NCI-H128 (cell line): ENCODE measurements around the gene POLR3E.
"Not testable (repeated sequence)": the region's sequence is repeated elsewhere in the genome, so short reads cannot be mapped to it uniquely, and the experiment has no call there.

Source experiments
- DNase-seq: peaks from one replicate; lab custom pipeline; 2025; ENCODE audit not compliant: unreplicated experiment; lab: John Stamatoyannopoulos, UW

The POLR3E gene

DNA sequence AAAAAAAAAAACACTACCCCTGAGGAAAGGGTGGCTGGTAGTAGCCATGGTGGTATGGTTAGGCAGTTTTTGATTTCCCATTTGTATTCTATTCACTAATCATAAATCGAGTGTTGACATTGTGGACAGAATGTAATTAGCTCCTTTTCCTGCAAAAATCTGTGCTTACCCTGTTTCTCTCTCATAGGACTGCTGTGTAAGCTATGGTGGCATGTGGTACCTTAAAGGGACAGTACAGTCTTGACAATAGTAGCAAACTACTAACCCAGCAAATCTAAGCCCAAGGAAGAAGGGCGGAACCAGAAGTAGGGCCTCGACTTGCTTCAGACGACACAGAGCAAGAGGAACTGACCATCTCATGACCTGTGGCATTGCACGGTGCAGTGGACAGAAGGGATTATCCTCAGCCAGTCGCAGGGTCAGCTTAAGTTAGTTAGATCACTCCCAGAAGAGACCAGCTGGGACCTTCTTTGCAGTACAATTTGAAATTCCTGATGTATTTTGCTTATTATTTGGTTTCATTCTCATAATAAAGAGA, 36.3 kb downstream of the POLR3E start:
- DNase-seq = no peak

DNA sequence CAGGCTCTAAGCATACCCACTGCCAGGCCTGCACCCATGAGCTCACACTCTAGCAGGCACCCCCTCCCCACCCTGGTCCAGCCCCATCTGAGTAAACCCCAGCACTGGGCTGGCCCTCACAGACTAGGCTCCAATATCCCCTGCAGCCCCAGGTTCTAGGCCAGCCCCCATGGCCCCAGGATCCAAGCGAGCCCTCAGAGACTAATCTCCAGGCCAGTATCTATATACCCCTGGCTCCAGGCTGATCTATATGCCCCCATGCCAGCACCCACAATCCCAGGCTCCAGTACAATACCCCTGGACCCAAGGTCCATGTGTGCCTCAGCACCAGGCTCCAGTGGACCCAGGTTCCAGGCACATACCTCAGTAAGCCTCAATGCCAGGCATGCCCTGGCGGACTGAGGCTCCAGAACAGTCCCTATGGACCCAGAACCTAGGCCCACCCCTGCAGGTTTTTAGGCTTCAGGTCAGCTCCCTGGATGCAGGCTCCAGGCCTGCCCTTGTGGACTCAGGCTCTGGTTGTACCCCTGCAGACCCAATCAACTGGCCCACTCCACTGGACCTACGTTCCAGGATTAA, 38.5 kb downstream of the POLR3E start:
- no peak for DNase-seq

DNA sequence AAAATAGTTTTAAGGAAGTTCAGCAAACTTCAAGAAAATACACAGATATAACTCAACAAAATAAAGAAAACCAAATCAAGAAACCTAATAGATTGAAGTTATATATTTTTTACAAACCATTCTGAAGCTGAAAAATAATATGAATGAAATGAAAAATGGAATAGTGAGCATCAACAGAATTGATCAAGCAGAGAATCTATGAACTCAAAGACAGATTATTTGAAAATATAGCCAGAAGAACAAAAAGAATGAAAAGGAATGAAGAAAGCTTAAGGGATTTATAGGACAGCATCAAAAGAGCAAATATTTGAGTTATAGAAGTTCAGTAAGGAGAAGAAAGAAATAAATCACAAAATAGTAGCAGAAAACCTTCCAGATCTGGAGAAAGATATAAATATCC, 39.4 kb downstream of the POLR3E start:
- DNase-seq = no peak

DNA sequence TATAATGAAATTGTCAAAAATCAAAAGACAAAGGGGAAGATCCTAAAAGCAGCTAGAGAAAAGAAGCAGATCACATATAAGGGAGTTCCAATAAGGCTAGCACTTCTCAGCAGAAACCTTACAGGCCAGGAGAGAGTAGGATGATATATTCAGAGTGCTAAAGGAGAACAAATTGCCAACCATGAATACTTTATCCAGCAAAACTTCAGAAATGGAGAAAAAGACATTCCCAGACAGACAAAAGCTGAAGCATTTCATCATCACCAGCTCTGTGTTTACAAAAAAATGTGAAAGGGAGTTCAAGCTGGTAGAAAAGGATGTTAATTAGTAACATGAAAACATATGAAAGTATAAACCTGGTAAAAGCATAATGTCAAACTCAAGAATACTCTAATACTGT, 39.8 kb downstream of the POLR3E start:
- DNase-seq = no peak

DNA sequence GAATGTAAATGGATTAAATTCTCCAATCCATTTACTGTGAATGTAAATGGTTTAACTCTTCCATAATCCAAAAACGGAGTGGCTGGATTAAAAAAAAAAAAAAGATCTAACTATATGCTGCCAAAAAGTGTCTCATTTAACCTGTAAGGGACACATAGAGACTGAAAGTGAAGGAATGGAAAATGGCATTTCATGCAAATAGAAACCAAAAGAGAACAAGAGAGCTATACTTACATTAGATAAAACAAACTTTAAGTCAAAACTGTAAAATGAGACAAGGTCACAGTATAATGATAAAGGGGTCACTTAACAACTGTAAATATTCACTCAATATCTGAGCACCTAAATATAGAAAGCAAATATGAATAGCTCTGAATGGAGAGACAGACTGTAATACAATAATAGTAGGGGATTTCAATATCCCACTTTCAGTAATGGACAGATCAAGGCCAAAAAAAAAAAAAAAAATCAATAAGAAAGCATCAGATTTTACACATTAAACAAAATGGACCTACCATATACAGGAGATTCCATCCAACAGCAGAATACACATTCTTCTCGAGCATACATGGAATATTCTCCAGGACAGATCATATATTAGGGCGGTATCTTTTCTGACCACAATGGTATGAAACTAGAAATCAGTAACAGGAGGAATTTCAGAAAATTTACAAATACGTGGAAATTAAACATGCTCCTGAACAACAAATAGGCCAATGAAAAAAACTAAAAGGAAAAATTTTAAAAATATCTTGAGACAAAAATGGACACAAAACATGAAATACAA, 40.8 kb downstream of the POLR3E start:
- no peak for DNase-seq

DNA sequence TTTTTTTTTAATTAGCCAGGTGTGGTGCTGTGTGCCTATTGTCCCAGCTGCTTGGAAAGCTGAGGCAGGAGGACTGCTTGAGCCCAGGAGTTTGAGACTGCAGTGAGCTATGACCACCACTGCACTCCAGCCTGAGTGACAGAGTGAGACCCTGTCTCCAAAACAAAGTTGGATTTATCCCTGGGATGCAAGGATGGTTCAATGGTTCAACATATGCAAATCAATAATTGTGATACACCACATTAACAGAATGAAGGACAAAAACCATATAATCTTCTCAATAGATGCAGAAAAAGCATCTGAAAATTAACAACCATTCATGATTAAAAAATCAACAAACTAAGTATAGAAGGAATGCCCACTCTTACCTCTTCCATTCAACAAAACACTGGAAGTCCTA, 43.7 kb downstream of the POLR3E start:
- no peak for DNase-seq

DNA sequence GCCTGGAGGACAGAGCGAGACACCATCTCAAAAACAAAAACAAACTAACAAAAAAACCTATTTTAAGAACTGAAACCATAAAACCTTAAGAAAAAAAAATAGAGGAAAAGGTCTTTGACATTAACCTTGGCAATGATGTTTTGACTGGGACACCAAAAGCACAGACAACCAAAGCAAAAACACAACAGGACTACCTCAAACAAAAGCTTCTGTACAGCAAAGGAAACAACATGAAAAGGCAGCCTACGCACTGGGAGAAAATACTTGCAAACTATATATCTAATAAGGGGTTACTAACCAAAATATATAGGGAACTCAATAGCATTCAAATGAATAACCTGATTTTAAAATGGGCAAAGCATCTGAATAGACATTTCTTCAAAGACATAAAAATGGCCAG, 44.9 kb downstream of the POLR3E start:
- DNase-seq = no peak

DNA sequence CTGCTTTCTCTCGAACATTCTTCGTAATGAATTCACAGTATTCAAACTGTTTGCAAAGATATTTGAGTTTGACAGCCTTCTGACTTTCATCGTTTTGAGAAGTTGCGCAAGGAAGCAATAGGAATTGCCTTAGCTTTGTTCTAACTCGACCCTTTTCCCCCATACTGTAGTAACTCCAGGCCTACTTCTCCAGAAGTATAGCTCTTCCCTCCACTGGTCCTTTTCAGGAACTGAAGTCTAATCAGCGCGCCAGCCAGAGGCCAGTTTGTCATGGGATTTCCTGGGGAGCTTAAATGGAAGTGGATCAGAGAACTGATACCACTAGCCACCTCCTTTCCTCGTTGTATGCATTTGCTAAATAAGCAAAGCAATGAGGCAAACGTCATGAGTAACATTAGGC, 49.3 kb downstream of the POLR3E start:
- DNase-seq = no peak

DNA sequence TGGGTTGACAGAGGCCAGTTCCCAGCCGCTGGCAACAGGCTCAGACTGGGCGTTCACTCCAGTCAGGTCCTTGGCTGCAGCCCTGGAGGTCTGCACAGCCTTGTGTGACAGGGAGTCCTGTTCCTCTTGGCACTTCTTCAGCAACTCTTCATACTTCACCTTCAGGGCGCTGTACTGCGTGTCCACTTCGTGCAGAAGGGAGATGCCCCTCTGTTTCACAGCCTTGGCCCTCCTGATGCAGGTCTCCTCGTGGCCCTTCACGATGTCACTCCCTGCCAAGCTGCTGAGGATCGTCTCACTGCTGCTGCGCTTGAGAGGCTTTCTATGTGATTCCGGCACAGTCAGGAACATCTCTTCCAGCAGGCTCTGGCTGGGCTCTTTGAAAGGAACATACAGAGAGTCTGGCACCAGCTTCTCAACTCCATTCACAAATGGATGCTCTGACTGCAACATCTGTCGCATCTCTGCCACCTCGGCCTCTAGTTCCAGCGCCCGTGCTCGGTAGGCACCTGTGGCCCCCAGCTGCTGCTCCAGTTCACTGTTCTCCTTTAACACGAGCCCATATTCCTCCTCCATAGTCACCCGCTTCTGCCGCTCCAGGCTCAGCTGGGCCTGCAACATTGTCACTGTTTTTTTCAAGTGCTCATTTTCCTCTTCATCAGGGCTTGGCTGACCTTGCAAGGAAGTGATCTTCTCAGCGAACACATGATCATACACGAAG, 50.1 kb downstream of the POLR3E start:
- no peak for DNase-seq

DNA sequence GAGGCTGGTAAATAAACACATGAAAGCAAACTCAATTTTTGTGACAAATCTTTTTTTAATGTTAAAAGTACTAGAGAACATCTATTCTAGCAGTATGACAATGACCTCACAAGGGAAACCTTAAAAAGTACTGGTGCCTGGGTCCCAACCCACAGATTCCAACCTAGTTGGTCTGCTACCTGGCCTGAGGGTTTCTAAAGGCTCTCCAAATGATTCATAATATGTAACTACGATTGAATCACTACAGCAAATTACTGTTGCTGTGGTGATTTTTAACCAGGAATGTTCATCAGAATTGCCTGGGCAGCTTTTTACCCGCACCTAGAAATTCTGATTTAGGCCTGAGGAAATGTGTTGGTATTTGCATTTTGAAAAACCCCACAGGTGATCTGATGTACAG, 51.1 kb downstream of the POLR3E start:
- no peak for DNase-seq

DNA sequence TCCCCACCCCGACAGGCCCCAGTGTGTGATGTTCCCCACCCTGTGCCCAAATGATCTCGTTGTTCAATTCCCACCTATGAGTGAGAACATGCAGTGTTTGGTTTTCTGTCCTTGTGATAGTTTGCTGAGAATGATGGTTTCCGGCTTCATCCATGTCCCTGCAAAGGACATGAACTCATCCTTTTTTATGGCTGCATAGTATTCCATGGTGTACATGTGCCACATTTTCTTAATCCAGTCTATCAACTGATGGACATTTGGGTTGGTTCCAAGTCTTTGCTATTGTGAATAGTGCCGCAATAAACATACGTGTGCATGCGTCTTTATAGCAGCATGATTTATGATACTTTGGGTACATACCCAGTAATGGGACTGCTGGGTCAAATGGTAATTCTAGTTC, 53.8 kb downstream of the POLR3E start:
- DNase-seq = not testable (repeated sequence)

DNA sequence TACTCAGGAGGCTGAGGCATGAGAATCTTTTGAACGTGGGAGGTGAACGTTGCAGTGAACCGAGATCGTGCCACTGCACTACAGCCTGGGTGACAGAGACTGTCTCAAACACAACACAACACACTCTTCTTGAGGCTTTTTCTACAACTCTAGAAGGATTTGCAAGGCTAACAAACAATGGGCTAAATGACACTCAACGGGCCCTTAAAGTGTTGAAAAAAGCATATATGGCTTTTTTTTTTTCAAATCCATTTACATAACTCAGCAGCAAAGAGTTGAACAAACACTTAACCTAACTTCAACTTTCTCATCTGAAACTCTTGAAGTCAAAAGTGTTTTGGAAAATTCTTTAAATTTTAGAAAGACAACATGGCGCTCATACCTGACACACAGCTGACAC, 54.9 kb downstream of the POLR3E start:
- no peak for DNase-seq

DNA sequence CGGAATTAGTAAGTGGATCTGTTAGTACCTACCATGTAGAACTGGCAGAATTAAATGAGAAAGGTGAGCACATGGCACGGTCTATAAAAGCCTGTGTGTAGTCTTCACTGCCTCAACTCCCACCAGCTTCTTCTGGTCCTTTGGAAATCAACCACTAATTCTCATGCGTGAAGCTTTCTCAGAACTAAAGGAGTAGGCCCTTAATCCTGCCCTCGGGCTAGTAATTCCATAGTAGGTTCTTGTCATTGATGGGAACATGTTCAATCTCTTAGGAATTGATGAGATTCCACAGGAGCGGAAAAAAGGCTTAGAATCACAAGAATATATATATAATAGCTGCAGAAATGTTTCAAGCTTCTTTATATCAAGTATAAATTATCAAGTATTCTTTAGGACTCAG, 55.5 kb downstream of the POLR3E start:
- no peak for DNase-seq

DNA sequence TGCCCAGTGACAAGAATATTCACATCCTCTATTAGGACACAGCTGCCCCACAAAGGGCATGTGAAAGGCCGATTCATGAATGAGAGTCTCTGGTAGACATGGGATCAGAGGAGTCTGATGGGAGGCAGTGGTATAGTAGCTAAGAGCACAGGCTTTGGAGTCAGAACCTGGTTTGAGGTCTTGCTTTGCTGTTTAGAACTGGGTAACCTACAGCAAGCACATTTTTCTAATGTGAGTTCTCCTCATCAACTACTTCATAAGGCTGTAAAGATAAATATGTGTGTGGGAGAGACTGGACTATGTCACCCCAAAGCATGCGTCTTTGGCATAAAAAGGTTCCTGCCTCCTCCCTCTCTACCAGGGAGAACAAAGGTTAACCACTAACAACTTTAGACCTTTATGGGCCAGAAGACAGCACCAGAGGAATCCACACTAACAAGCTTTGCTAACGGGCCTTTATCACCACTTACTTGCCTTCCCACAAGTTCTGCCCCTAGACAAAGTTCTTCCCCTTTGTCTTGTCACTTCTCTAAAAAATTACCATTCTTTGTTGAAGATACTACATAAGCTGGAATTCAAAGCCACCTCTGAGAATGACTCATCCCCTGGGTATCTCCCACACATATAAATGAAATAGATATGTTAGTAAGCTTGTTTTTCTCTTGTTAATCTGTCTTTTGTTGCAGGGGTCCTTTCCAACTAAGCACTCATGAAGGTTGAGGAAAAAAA, 56.1 kb downstream of the POLR3E start:
- DNase-seq = no peak

DNA sequence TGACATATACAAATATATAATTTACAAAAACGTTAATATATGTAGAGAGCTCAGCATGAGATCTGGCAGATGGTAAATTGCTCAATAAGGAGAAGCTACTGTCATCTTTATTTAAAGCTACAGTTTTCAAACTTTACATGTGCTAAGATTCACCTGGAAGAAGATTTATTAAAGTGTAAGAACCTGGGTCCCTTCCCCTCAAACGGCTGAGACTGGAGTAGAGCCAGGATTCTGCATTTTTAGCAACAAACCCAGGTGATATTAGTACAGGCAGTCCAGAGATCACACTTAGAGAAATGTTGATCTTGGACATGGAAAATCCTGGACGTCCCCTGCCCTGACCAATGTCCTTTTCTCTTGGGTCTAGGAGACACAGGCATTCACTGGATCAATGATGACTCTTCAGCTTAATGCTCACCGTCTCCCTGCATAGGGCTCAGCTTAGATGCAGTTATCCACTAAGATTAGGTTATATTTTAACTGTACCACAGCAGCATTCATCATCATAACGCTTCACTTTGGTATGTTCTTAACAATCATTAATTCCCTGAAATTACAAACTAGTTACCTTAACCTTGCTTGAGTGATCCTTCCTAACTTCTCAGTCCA, 56.8 kb downstream of the POLR3E start:
- DNase-seq = no peak

DNA sequence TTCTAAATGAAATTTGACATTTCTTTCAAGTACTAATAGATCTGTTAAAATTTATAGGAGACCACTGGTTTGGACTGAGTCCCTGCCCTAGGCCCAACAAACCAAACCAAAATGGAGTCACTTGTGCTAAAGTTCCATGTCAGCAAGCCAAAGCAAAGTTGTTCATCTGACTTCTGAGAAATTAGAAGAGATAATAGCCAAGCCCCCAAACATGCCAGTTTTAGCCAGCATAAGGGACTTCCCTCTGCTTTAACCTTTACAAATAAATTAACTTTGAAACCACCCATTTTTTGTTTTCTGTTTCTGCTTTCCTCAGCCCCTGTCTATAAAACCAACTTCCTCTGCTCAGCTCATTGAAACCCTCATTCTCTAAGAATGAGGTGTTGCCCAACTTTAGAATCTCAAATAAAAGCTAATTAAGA, 58.3 kb downstream of the POLR3E start:
- DNase-seq = no peak

DNA sequence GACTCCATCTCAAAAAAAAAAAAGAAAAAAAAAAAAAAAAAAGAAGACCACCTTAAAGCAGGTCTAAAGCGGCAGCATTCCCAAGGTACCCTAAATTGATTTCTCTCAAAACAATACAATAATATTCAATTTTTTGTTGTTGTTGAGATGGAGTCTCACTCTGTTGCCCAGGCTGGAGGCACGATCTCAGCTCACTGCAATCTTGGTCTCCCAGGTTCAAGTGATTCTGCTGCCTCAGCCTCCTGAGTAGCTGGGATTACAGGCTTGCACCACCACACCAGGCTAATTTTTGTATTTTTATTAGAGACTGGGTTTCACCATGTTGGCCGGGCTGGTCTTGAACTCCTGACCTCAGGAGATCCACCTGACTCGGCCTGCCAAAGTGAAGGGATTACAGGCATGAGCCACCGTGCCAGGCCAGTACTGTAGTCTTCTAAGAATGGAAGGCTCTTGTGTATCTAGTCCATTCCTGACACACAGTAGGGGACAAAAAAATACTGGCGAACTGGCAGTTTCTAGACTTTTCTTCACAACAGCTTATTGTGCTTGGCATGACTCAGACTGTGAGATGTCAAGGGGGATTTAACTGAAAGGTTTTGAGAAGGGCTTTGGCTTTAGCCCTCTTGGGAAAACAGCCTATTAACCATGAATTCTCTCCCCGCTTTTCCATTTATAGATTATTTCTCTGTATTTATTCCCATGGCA, 59.9 kb downstream of the POLR3E start:
- no peak for DNase-seq

DNA sequence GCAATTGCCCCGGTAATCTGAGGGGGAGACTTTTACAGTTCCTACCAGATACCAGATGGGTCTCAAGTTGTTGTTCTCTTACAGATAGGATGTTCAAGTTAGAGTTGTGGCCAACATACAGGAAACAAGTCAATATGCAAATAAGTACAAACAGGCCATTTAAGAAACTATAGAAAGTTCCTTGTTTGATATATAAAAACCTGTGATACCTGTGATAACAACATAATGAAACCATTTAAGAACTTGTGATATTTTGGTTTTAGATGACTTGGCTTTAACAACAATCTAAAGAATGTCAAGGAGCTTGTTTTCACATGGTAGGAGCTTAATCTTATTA, 60.4 kb downstream of the POLR3E start:
- DNase-seq = no peak

DNA sequence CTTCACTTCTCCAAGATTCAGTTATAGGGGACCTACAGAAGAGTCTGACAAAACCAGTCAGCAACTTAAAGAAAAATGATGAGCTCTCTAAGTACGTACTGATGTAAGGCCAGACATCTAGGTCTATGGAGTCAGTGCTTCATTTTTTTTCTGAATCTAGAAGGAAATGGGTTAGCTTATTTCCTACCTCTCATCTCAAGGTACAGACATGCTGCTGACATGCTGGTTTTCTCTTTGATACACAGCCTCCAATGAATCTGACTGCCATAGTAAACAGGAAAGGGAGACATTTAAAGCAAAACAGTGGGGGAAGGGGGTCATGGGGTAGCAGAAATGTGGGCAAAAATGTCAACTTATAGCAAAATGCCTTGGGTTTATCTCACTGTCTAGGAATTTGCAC, 60.8 kb downstream of the POLR3E start:
- DNase-seq = no peak

DNA sequence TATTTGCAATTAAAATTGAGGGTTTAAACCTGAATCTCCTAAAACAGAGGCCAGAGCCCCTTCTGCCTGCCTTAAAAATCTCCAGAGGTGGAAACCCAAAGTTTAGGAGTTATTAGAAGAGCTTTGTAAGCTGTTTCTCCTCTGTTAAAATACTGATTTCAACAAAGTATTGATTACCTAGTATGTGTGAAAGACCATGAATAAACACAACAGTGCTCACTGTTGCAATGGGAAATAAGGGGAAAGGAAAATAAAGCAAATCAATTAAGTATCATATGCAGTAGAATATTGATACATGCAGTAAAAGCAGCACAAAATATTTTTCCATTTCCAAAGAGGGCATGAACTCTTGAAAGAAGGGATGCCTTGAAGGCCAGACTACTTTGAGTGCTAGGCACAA, 62.5 kb downstream of the POLR3E start:
- DNase-seq = no peak
